HEK293T (cell line): ENCODE measurements around the gene DET1.
"Not testable (repeated sequence)": the region's sequence is repeated elsewhere in the genome, so short reads cannot be mapped to it uniquely, and the experiment has no call there.

Source experiments
- CTCF ChIA-PET: fragments of 350-600 bp; formaldehyde crosslinking; extraction: SDS; loops from one replicate; lab custom pipeline; 2021; ENCODE audit warnings: antibody characterized with exemption, inconsistent platforms; lab: Yijun Ruan, JAX
- POLR2A ChIA-PET: fragments of 350-600 bp; formaldehyde crosslinking; extraction: SDS; loops from one replicate; lab custom pipeline; 2020; ENCODE audit warnings: antibody characterized with exemption, inconsistent platforms; lab: Yijun Ruan, JAX
- DNase-seq: peaks from one replicate; pipeline ENCODE4 v3.0.0; 2012; ENCODE audit warnings: mixed read lengths; ENCODE audit errors: extremely low spot score
- ARNT ChIP-seq: fragments of 450-650 bp; IDR thresholded peaks from 2 replicates; pipeline ENCODE4 v1.6.1; 2017; ENCODE audit warnings: mild to moderate bottlenecking
- BHLHE40 ChIP-seq: fragments of 450-650 bp; IDR thresholded peaks from 2 replicates; pipeline ENCODE4 v1.6.1; 2016; ENCODE audit warnings: mild to moderate bottlenecking, moderate library complexity, borderline replicate concordance
- CTBP1 ChIP-seq: fragments of 450-650 bp; IDR thresholded peaks from 2 replicates; pipeline ENCODE4 v1.6.1; 2016; ENCODE audit warnings: borderline replicate concordance
- ELF4 ChIP-seq: fragments of 450-650 bp; IDR thresholded peaks from 2 replicates; pipeline ENCODE4 v1.6.1; 2017; ENCODE audit warnings: antibody characterized with exemption
- FOXA1 ChIP-seq: fragments of 450-650 bp; IDR thresholded peaks from 2 replicates; pipeline ENCODE4 v1.6.1; 2016; ENCODE audit warnings: mild to moderate bottlenecking
- FOXK2 ChIP-seq: fragments of 450-650 bp; IDR thresholded peaks from 2 replicates; pipeline ENCODE4 v1.6.1; 2016; ENCODE audit warnings: mild to moderate bottlenecking
- FOXM1 ChIP-seq: fragments of 450-650 bp; IDR thresholded peaks from 2 replicates; pipeline ENCODE4 v1.6.1; 2017; ENCODE audit warnings: mild to moderate bottlenecking, borderline replicate concordance
- HDGF ChIP-seq: fragments of 450-650 bp; IDR thresholded peaks from 2 replicates; pipeline ENCODE4 v1.6.1; 2017; ENCODE audit warnings: antibody characterized with exemption, borderline replicate concordance
- L3MBTL2 ChIP-seq: fragments of 450-650 bp; conservative IDR thresholded peaks from 2 replicates; pipeline ENCODE4 v1.6.1; 2016; ENCODE audit warnings: mild to moderate bottlenecking
- LEF1 ChIP-seq: fragments of 450-650 bp; IDR thresholded peaks from 2 replicates; pipeline ENCODE4 v1.6.1; 2017; ENCODE audit warnings: mild to moderate bottlenecking, borderline replicate concordance
- NFRKB ChIP-seq: fragments of 450-650 bp; IDR thresholded peaks from 2 replicates; pipeline ENCODE4 v1.6.1; 2016; ENCODE audit warnings: mild to moderate bottlenecking, moderate library complexity
- PKNOX1 ChIP-seq: fragments of 450-650 bp; IDR thresholded peaks from 2 replicates; pipeline ENCODE4 v1.6.1; 2016
- SP1 ChIP-seq: fragments of 450-650 bp; IDR thresholded peaks from 2 replicates; pipeline ENCODE4 v1.6.1; 2017
- SUZ12 ChIP-seq: fragments of 450-650 bp; IDR thresholded peaks from 2 replicates; pipeline ENCODE4 v1.6.1; 2016; ENCODE audit warnings: mild to moderate bottlenecking
- TARDBP ChIP-seq: fragments of 450-650 bp; IDR thresholded peaks from 2 replicates; pipeline ENCODE4 v1.6.1; 2016
- ZNF384 ChIP-seq: fragments of 450-650 bp; IDR thresholded peaks from 2 replicates; pipeline ENCODE4 v1.6.1; 2016

DET1 gene

GRCh38 chr15:88541709-88542341 lies 4.7 kb downstream of the DET1 start:
- CTCF ChIA-PET, result no interaction called here
- no peak for DNase-seq
- TF ChIP-seq ZNF384, result no peak
- TF ChIP-seq L3MBTL2, result no peak
- no peak for TF ChIP-seq ELF4
- no peak for TF ChIP-seq SP1
- no peak for TF ChIP-seq BHLHE40
- TF ChIP-seq FOXK2, result no peak
- no peak for TF ChIP-seq PKNOX1
- TF ChIP-seq TARDBP, result no peak
- no peak for TF ChIP-seq HDGF
- no peak for TF ChIP-seq FOXM1
- TF ChIP-seq ARNT, result no peak
- TF ChIP-seq FOXA1, result no peak
- TF ChIP-seq LEF1, result no peak
- no peak for TF ChIP-seq SUZ12
- TF ChIP-seq CTBP1, result no peak
- no peak for TF ChIP-seq NFRKB
- POLR2A ChIA-PET, result interaction anchor here (0.6 kb wide), 1 partner anchor 73 kb away, joined by 3 read pairs; no protein-coding TSS in a partner anchor

- POLR2A ChIA-PET, DNase-seq, CTCF ChIA-PET: not testable (repeated sequence)
These were observed 5.4 kb downstream of the DET1 start for GRCh38 chr15:88541111-88541510.

GRCh38 chr15:88540350-88540749 lies 6.1 kb downstream of the DET1 start:
- CTCF ChIA-PET, DNase-seq, POLR2A ChIA-PET: not testable (repeated sequence)

- POLR2A ChIA-PET, result interaction anchor here (1.3 kb wide), 1 partner anchor 72 kb away, joined by 3 read pairs; the partner anchor contains the start of genes MRPL46 and MRPS11
- no peak for DNase-seq
- TF ChIP-seq FOXA1, result no peak
- no peak for TF ChIP-seq SP1
- no peak for TF ChIP-seq HDGF
- no peak for TF ChIP-seq ZNF384
- TF ChIP-seq SUZ12, result no peak
- no peak for TF ChIP-seq CTBP1
- no peak for TF ChIP-seq BHLHE40
- CTCF ChIA-PET, result interaction anchor here (0.7 kb wide), 1 partner anchor 170 kb away, joined by 7 read pairs; no protein-coding TSS in a partner anchor
These were observed 7.0 kb downstream of the DET1 start for GRCh38 chr15:88539441-88539840.

- ChIA-PET CTCF (interaction anchor here (0.7 kb wide), 1 partner anchor 171 kb away, joined by 7 read pairs; no protein-coding TSS in a partner anchor), POLR2A (interaction anchor here (1.3 kb wide), 1 partner anchor 72 kb away, joined by 3 read pairs; the partner anchor contains the start of genes MRPL46 and MRPS11)
- no peak for TF ChIP-seq FOXK2
- TF ChIP-seq HDGF, result no peak
- no peak for TF ChIP-seq CTBP1
- TF ChIP-seq NFRKB, result no peak
- no peak for TF ChIP-seq SP1
- TF ChIP-seq TARDBP, result no peak
- no peak for TF ChIP-seq LEF1
- TF ChIP-seq SUZ12, result no peak
- no peak for TF ChIP-seq FOXM1
- TF ChIP-seq L3MBTL2, result no peak
- TF ChIP-seq PKNOX1, result no peak
- TF ChIP-seq ELF4, result no peak
- no peak for TF ChIP-seq ZNF384
- DNase-seq, result no peak
These were observed 7.5 kb downstream of the DET1 start for GRCh38 chr15:88538972-88539371.

- no peak for TF ChIP-seq FOXK2
- no peak for TF ChIP-seq BHLHE40
- TF ChIP-seq NFRKB, result no peak
- TF ChIP-seq LEF1, result no peak
- no peak for TF ChIP-seq SUZ12
- TF ChIP-seq FOXA1, result no peak
- TF ChIP-seq ELF4, result no peak
- no peak for TF ChIP-seq L3MBTL2
- no peak for TF ChIP-seq FOXM1
- ChIA-PET CTCF (no interaction called here), POLR2A (no interaction called here)
- DNase-seq, result no peak
These were observed 8.7 kb downstream of the DET1 start for GRCh38 chr15:88537591-88538317.
